ENCODE measurements around the gene AKAP6.

The AKAP6 gene

GRCh38 chr14:32514681-32515080, 185.6 kb downstream of the AKAP6 start:
- Histone ChIP-seq H3K4me1 (ENCODE audit: control insufficient read depth in 1 of 2, insufficient read depth in 2 of 2, low read length in 2 of 2) (peaks cover 7 to 17% of the 10 kb centered on the region in 2 donors), H3K27ac (ENCODE audit: low read length) (no peak overlapping the region), H3K36me3 (ENCODE audit: control insufficient read depth in 1 of 2, insufficient read depth in 2 of 2, low read length in 2 of 2) (no peaks in the 10 kb centered on the region), H3K27me3 (ENCODE audit: low read depth, low read length) (no peaks in the 10 kb centered on the region), H3K4me3 (ENCODE audit: low read depth in 1 of 2, low read length in 2 of 2) (no peak overlapping the region), H3K9me3 (ENCODE audit: control insufficient read depth in 1 of 2, low read length in 2 of 2) (no peaks in the 10 kb centered on the region)

- Histone ChIP-seq H3K36me3 (ENCODE audit: control insufficient read depth in 1 of 2, insufficient read depth in 2 of 2, low read length in 2 of 2) (no peaks in the 10 kb centered on the region), H3K9me3 (ENCODE audit: control insufficient read depth in 1 of 2, low read length in 2 of 2) (no peaks in the 10 kb centered on the region), H3K27me3 (ENCODE audit: low read depth, low read length) (no peaks in the 10 kb centered on the region), H3K27ac (ENCODE audit: low read length) (no peak overlapping the region), H3K4me1 (ENCODE audit: control insufficient read depth in 1 of 2, insufficient read depth in 2 of 2, low read length in 2 of 2) (no peaks in the 10 kb centered on the region), H3K4me3 (ENCODE audit: low read depth in 1 of 2, low read length in 2 of 2) (no peak overlapping the region)
These were observed 195.7 kb downstream of the AKAP6 start for GRCh38 chr14:32524609-32525375.

- H3K4me3 ChIP-seq (ENCODE audit: low read depth in 1 of 2, low read length in 2 of 2): no peak overlapping the region
- H3K27ac ChIP-seq (ENCODE audit: low read length): no peak overlapping the region
- no peaks in the 10 kb centered on the region for H3K9me3 ChIP-seq (ENCODE audit: control insufficient read depth in 1 of 2, low read length in 2 of 2)
These were observed 196.5 kb downstream of the AKAP6 start for GRCh38 chr14:32525591-32525990.

GRCh38 chr14:32530800-32531199, 201.7 kb downstream of the AKAP6 start:
- Histone ChIP-seq H3K27me3 (ENCODE audit: low read depth, low read length) (no peaks in the 10 kb centered on the region), H3K36me3 (ENCODE audit: control insufficient read depth in 1 of 2, insufficient read depth in 2 of 2, low read length in 2 of 2) (no peaks in the 10 kb centered on the region), H3K4me3 (ENCODE audit: low read depth in 1 of 2, low read length in 2 of 2) (no peak overlapping the region), H3K9me3 (ENCODE audit: control insufficient read depth in 1 of 2, low read length in 2 of 2) (no peaks in the 10 kb centered on the region), H3K4me1 (ENCODE audit: control insufficient read depth in 1 of 2, insufficient read depth in 2 of 2, low read length in 2 of 2) (no peaks in the 10 kb centered on the region), H3K27ac (ENCODE audit: low read length) (no peak overlapping the region)

More at GRCh38 chr14:32525591-32525990, 196.5 kb downstream of the AKAP6 start:
- no peaks in the 10 kb centered on the region for H3K4me1 ChIP-seq (ENCODE audit: control insufficient read depth in 1 of 2, insufficient read depth in 2 of 2, low read length in 2 of 2)
- no peaks in the 10 kb centered on the region for H3K27me3 ChIP-seq (ENCODE audit: low read depth, low read length)
- H3K36me3 ChIP-seq (ENCODE audit: control insufficient read depth in 1 of 2, insufficient read depth in 2 of 2, low read length in 2 of 2): no peaks in the 10 kb centered on the region

- no peaks in the 10 kb centered on the region for H3K27me3 ChIP-seq (ENCODE audit: low read depth, low read length)
- no peaks in the 10 kb centered on the region for H3K9me3 ChIP-seq (ENCODE audit: control insufficient read depth in 1 of 2, low read length in 2 of 2)
- H3K4me3 ChIP-seq (ENCODE audit: low read depth in 1 of 2, low read length in 2 of 2): no peak overlapping the region
- H3K27ac ChIP-seq (ENCODE audit: low read length): no peak overlapping the region
- H3K4me1 ChIP-seq (ENCODE audit: control insufficient read depth in 1 of 2, insufficient read depth in 2 of 2, low read length in 2 of 2): no peaks in the 10 kb centered on the region
- H3K36me3 ChIP-seq (ENCODE audit: control insufficient read depth in 1 of 2, insufficient read depth in 2 of 2, low read length in 2 of 2): no peaks in the 10 kb centered on the region
These were observed 202.9 kb downstream of the AKAP6 start for GRCh38 chr14:32531942-32532515.

GRCh38 chr14:32534145-32534544, 205.0 kb downstream of the AKAP6 start:
- Histone ChIP-seq H3K27ac (ENCODE audit: low read length) (no peak overlapping the region), H3K4me1 (ENCODE audit: control insufficient read depth in 1 of 2, insufficient read depth in 2 of 2, low read length in 2 of 2) (no peaks in the 10 kb centered on the region), H3K9me3 (ENCODE audit: control insufficient read depth in 1 of 2, low read length in 2 of 2) (no peaks in the 10 kb centered on the region), H3K27me3 (ENCODE audit: low read depth, low read length) (no peaks in the 10 kb centered on the region), H3K36me3 (ENCODE audit: control insufficient read depth in 1 of 2, insufficient read depth in 2 of 2, low read length in 2 of 2) (no peaks in the 10 kb centered on the region), H3K4me3 (ENCODE audit: low read depth in 1 of 2, low read length in 2 of 2) (no peak overlapping the region)

- no peaks in the 10 kb centered on the region for H3K4me1 ChIP-seq (ENCODE audit: control insufficient read depth in 1 of 2, insufficient read depth in 2 of 2, low read length in 2 of 2)
- H3K9me3 ChIP-seq (ENCODE audit: control insufficient read depth in 1 of 2, low read length in 2 of 2): no peaks in the 10 kb centered on the region
- H3K27me3 ChIP-seq (ENCODE audit: low read depth, low read length): no peaks in the 10 kb centered on the region
- H3K27ac ChIP-seq (ENCODE audit: low read length): no peak overlapping the region
- no peak overlapping the region for H3K4me3 ChIP-seq (ENCODE audit: low read depth in 1 of 2, low read length in 2 of 2)
- H3K36me3 ChIP-seq (ENCODE audit: control insufficient read depth in 1 of 2, insufficient read depth in 2 of 2, low read length in 2 of 2): no peaks in the 10 kb centered on the region
These were observed 207.1 kb downstream of the AKAP6 start for GRCh38 chr14:32536175-32536574.

GRCh38 chr14:32537166-32537565, 208.1 kb downstream of the AKAP6 start:
- H3K27ac ChIP-seq (ENCODE audit: low read length): no peak overlapping the region
- H3K27me3 ChIP-seq (ENCODE audit: low read depth, low read length): no peaks in the 10 kb centered on the region
- H3K4me1 ChIP-seq (ENCODE audit: control insufficient read depth in 1 of 2, insufficient read depth in 2 of 2, low read length in 2 of 2): peaks cover 0 to under 1% of the 10 kb centered on the region in 2 donors
- no peaks in the 10 kb centered on the region for H3K9me3 ChIP-seq (ENCODE audit: control insufficient read depth in 1 of 2, low read length in 2 of 2)
- H3K4me3 ChIP-seq (ENCODE audit: low read depth in 1 of 2, low read length in 2 of 2): no peak overlapping the region
- no peaks in the 10 kb centered on the region for H3K36me3 ChIP-seq (ENCODE audit: control insufficient read depth in 1 of 2, insufficient read depth in 2 of 2, low read length in 2 of 2)

- Histone ChIP-seq H3K27me3 (ENCODE audit: low read depth, low read length) (no peaks in the 10 kb centered on the region), H3K4me1 (ENCODE audit: control insufficient read depth in 1 of 2, insufficient read depth in 2 of 2, low read length in 2 of 2) (peaks cover 0 to 14% of the 10 kb centered on the region in 2 donors), H3K4me3 (ENCODE audit: low read depth in 1 of 2, low read length in 2 of 2) (no peak overlapping the region), H3K27ac (ENCODE audit: low read length) (no peak overlapping the region), H3K36me3 (ENCODE audit: control insufficient read depth in 1 of 2, insufficient read depth in 2 of 2, low read length in 2 of 2) (peaks cover 0 to 6% of the 10 kb centered on the region in 2 donors), H3K9me3 (ENCODE audit: control insufficient read depth in 1 of 2, low read length in 2 of 2) (no peaks in the 10 kb centered on the region)
These were observed 213.4 kb downstream of the AKAP6 start for GRCh38 chr14:32542507-32542906.

GRCh38 chr14:32545095-32545494, 216.0 kb downstream of the AKAP6 start:
- peaks cover 0 to 14% of the 10 kb centered on the region in 2 donors for H3K4me1 ChIP-seq (ENCODE audit: control insufficient read depth in 1 of 2, insufficient read depth in 2 of 2, low read length in 2 of 2)
- peaks cover 0 to 6% of the 10 kb centered on the region in 2 donors for H3K36me3 ChIP-seq (ENCODE audit: control insufficient read depth in 1 of 2, insufficient read depth in 2 of 2, low read length in 2 of 2)
- H3K27me3 ChIP-seq (ENCODE audit: low read depth, low read length): no peaks in the 10 kb centered on the region
- H3K9me3 ChIP-seq (ENCODE audit: control insufficient read depth in 1 of 2, low read length in 2 of 2): no peaks in the 10 kb centered on the region
- H3K4me3 ChIP-seq (ENCODE audit: low read depth in 1 of 2, low read length in 2 of 2): no peak overlapping the region
- H3K27ac ChIP-seq (ENCODE audit: low read length): no peak overlapping the region

GRCh38 chr14:32545506-32546210, 216.6 kb downstream of the AKAP6 start:
- peaks cover 0 to 14% of the 10 kb centered on the region in 2 donors for H3K4me1 ChIP-seq (ENCODE audit: control insufficient read depth in 1 of 2, insufficient read depth in 2 of 2, low read length in 2 of 2)
- H3K27ac ChIP-seq (ENCODE audit: low read length): no peak overlapping the region
- no peaks in the 10 kb centered on the region for H3K9me3 ChIP-seq (ENCODE audit: control insufficient read depth in 1 of 2, low read length in 2 of 2)
- H3K4me3 ChIP-seq (ENCODE audit: low read depth in 1 of 2, low read length in 2 of 2): no peak overlapping the region
- H3K27me3 ChIP-seq (ENCODE audit: low read depth, low read length): no peaks in the 10 kb centered on the region
- peaks cover 0 to 6% of the 10 kb centered on the region in 2 donors for H3K36me3 ChIP-seq (ENCODE audit: control insufficient read depth in 1 of 2, insufficient read depth in 2 of 2, low read length in 2 of 2)
